HUDEP-2 (cell line): ENCODE measurements around the gene CTLA4.
"Not testable (repeated sequence)": the region's sequence is repeated elsewhere in the genome, so short reads cannot be mapped to it uniquely, and the experiment has no call there.

Source experiments
- DNase-seq, 76 experiments: peaks; one replicate each; lab custom pipeline; 2025; ENCODE audit not compliant: unreplicated experiment in 76 of 76; lab: John Stamatoyannopoulos, UW

The CTLA4 gene

DNA sequence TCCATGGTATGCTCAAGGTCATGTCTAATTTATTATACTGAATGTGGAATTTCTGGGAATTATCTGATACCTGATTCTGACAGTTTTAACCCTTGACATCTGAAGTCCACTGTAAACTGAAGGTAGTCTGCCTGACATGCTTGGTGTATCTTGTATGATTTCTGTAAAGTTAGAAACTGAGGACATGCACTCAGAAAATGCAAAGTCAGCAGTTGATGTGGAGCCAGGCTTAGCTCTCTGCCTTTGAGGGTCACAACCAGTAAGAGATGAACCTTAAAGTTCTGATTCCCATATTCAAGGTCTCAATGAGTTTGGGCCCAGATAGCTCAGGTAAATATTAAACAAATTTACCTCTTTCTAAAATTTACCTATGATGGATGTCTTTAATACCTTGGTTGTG, 12.3 kb upstream of the CTLA4 start:
- DNase-seq: no peak

DNA sequence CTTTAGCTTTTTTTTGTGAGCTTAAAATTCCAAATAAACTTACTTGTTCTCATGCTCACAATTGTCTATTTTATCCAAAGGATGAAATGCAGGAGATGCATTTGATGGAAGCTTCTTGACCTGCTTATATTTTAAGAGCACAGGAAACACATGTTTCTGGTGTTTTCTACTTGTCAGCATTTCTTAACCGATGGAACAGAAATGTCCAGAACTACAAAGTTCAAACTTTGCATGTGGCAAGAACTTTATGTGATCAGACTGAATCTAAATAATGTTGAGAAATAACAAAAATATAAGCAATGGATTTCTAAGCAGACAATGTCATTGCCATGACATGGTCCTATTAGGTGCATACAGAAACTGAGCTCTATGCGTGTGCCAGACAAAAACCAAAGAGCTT, 9.9 kb upstream of the CTLA4 start:
- no peak for DNase-seq

GRCh38 chr2:203858176-203858575, 9.4 kb upstream of the CTLA4 start:
- DNase-seq: no peak

DNA sequence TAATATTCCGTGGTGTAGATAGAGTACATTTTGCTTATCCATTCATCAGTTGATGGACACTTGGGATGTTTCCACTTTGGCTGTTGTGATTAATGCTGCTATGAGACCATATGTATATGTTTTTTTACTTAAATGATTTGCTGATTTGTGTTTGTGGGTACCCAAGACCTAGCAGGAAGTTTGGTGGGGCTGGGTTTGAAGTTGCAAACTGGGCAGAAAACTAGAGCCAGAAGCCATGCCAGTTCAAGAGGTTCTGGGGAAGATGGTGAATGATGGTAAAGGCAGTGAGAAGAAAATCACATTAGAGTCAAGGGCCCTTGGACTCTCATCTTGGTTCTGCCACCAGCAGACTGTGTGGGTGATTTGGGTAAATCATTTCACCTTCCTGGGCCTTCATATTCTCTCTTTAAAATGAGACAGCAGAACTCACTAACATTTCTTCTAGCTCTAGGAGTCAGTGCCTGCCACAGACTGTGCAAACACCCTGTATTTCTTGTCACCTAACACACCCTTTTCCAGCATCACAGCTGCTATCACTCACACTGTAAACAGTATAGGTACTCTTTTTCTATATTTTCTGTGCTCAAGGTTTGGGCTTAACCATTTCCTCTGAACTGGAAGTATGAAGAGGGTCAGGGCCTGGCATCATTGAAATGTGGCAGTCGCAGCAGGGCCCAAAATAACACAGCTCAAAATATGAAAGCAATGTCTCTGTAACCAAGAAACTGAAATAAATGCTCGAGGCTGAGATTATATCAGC, 8.4 kb upstream of the CTLA4 start:
- DNase-seq: no peak

GRCh38 chr2:203861197-203861596, 6.4 kb upstream of the CTLA4 start:
- no peak for DNase-seq

DNA sequence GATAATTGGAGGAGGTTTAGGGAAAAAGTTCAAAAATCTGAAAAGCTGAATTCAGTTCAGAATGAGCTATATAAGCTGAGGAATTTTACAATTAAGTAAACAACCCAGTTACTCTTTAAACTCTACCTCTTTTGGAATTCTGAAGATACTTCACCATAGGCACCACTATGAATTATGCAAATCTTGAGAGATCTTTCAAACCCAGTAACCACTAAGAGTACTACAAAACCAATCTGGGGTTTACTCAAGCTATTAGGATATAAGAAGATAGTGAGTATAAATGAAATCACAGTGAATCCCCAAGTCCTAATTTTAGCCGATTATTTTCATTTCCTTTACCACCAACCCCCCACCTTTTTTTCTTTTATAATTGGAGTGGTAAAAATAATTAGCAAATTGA, 6.0 kb upstream of the CTLA4 start:
- DNase-seq: no peak

- DNase-seq: no peak
Measured at GRCh38 chr2:203869223-203870042, 1.9 kb downstream of the CTLA4 start.

DNA sequence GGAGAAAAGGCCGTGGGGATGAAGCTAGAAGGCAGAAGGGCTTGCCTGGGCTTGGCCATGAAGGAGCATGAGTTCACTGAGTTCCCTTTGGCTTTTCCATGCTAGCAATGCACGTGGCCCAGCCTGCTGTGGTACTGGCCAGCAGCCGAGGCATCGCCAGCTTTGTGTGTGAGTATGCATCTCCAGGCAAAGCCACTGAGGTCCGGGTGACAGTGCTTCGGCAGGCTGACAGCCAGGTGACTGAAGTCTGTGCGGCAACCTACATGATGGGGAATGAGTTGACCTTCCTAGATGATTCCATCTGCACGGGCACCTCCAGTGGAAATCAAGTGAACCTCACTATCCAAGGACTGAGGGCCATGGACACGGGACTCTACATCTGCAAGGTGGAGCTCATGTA, 2.9 kb downstream of the CTLA4 start:
- no peak for DNase-seq

GRCh38 chr2:203870941-203871340, 3.4 kb downstream of the CTLA4 start:
- DNase-seq: no peak

- no peak for DNase-seq
Measured at GRCh38 chr2:203871371-203871983, 3.9 kb downstream of the CTLA4 start.

DNA sequence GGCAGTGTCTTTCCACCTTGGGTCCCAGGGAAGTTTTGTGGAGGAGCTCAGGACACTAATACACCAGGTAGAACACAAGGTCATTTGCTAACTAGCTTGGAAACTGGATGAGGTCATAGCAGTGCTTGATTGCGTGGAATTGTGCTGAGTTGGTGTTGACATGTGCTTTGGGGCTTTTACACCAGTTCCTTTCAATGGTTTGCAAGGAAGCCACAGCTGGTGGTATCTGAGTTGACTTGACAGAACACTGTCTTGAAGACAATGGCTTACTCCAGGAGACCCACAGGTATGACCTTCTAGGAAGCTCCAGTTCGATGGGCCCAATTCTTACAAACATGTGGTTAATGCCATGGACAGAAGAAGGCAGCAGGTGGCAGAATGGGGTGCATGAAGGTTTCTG, 5.9 kb downstream of the CTLA4 start:
- no peak for DNase-seq

DNA sequence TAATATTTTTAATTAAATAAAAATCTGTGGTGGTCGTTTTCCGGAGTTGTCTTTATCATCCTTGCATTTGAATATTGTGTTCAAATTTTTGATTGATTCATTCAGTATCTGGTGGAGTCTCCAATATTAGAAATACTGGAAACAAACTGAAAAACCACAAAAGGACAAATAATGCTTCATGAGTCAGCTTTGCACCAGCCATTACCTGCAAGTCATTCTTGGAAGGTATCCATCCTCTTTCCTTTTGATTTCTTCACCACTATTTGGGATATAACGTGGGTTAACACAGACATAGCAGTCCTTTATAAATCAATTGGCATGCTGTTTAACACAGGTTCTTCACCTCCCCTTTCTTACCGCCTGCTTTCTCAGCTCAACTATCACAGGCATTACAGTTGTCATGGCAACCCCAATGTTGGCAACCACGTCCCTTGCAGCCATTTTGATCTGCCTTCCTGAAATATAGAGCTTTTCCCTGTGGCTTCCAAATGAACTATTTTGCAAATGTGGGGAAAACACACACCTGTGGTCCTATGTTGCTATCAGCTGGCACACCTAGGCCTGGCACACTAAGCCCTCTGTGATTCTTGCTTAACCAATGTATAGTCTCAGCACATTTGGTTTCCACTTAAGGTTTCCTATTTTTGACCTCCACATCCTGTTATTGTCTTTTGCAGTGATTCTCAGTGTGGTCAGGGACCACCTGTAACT, 6.5 kb downstream of the CTLA4 start:
- DNase-seq: no peak

DNA sequence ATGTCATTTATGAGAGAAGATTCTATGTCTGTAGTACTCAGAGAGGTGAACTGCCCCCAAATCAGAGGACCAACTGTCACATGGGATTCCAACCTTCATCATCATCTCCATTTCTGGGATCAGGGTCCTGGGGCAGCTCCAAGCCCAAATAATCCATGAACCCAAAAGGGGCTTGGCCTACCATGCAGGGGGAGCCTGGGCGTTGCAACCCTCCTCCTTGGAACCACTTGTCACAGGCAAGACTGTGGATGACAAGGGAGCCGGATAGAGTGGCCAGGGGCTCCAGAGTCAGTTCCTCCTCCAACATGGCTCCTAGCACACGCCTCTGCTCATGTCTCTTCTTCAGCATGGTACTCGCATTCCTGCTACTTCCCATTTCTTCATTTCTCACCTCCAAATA, 7.9 kb downstream of the CTLA4 start:
- no peak for DNase-seq

GRCh38 chr2:203876328-203876727, 8.8 kb downstream of the CTLA4 start:
- no peak for DNase-seq

DNA sequence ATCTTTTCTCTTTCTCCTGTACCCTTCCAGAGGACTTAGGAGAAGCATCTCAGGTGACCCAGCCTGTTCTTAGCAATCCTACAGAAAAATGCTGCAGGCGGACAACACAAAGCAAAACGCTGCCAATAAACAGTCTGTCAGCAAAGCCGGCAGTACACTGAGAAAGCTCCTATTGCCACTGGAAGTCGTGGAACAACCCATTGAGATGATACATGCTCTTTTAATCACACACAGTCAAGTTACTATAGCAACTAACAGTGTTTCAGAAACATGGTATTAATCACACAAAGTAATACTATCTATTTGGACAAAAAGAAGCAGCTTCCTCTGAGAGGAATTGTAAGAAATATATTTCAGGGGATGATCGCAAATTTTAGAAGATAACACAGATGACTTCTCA, 10.5 kb downstream of the CTLA4 start:
- no peak for DNase-seq

- DNase-seq: no peak
Measured at GRCh38 chr2:203880557-203881125, 13.1 kb downstream of the CTLA4 start.

GRCh38 chr2:203881185-203881584, 13.6 kb downstream of the CTLA4 start:
- not testable (repeated sequence) for DNase-seq

DNA sequence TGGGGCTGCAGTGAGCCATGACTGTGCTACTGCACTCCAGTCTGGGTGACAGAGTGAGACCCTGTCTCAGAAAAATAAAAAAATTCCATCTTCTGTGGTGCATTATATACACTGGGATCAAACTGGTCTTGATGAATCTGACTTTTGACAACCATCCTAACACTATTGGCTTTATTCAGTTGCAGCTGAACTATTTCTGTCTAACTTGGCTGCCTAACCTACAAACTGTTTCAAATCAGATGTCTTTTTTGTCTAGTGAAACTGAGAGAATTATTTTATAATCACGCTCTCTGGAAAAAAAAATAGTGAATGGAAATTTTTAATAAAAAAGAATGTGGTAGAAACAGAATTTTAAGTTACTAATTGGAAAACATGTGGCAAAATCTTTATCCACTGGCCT, 15.0 kb downstream of the CTLA4 start:
- no peak for DNase-seq

DNA sequence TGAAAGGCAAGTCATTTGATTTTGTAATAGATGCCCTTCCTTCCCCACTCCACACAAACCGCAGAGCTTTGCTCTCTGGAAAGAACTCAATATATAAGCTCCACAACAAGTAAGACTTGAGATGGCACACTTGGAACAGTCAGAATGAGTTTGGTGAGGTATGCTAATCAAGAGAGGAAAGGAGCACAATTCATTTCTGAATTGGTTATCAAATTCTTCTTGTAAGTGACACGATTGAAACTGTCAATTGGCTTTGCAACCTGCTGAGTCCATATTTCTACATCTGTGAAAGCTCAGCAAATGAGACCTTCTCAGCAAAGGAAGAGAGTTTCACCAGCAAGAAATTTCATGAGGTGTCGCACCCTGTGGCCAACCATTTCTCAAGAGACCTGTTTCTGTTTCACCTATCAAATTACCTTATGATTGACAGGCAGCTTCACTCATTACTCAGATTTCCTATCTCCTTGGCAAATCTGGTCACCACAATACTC, 19.1 kb downstream of the CTLA4 start:
- DNase-seq: no peak

DNA sequence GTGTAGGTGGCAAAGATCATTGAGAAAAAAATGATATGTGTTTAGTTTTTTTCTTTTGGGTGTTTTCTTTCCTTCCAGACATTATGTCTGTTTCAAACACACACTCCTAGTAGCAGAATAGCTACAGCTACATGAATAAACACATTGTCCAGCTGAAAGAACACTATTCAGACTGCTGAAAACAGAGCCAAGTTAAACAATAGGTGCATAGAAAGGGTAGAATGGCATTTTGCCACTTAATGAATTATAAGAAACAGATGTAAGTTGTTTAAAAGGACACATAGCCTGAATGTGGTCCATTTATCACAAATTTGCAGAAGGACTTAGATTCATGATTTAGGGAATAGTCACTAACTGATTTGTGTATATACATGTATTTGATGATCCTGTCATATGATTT, 20.1 kb downstream of the CTLA4 start:
- no peak for DNase-seq

GRCh38 chr2:203889542-203889941, 22.0 kb downstream of the CTLA4 start:
- no peak for DNase-seq
